NCI-H1417 (cell line): Measurements from ENCODE around the gene PTGES.
A peak's percentile ranks its signal among the peaks of the same experiment; 100 is the strongest.

Experiments
- DNase-seq, 3 experiments: peaks; one replicate each; lab custom pipeline; 2025; lab: John Stamatoyannopoulos, UW

Gene PTGES

DNA sequence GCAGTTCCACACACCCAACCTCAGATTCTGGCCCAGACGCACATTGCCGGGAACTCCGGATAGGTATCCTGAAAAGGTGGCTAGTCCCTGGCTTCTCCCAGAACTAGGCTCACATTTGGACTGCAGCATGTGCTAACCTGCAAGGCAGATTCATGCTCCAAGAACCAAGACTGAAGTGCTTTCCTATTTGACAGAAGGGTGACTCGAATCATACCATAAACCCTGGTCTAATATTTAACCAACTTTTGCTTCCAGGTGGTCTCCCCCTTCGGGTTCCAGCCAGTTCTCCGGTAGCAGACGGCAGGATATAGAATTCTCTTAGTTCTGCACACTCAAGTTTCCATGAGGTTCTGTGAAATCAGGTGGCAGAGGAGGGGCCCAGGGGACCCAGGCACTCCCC, 7.6 kb downstream of the PTGES start:
- DNase-seq, result no peak

GRCh38 chr9:129740666-129741464, 12.0 kb downstream of the PTGES start:
- no peak for DNase-seq

GRCh38 chr9:129740174-129740573, 12.7 kb downstream of the PTGES start:
- DNase-seq, result no peak

DNA sequence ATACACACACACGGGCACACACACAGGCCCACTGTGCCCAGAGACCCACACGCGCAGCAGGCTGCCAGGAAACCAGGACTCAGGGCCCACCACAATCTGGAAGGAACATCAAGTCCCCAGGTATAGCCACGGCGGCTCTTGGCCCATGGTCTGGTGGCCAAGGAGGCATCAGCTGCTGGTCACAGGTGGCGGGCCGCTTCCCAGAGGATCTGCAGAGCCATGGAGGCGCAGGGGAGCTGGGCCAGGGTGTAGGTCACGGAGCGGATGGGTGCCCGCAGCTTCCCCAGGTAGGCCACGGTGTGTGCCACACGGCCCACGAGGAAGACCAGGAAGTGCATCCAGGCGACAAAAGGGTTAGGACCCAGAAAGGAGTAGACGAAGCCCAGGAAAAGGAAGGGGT, 13.4 kb downstream of the PTGES start:
- no peak for DNase-seq

GRCh38 chr9:129737479-129738274, 15.2 kb downstream of the PTGES start:
- DNase-seq, result peak; percentile 62 to 88 (median 86)

DNA sequence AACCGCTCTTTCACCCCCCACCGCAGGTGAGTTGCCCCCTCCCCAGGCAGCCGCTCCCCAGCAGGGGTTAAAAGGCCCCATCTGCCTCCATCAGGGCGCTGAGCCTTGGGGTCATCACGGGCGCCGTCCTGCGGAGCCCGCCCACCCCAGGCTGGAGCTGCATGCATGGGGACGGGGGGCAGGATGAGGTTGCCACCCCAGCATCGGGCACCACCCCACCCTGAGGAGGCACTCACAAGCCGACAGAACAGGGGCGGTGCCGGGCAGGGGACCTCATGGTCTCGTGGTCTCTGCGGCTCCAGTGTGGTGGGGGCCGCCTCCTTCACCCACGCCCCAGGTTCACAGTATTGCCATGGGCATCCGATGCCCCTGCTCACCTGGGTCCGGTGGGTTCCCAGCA, 16.5 kb downstream of the PTGES start:
- no peak for DNase-seq

GRCh38 chr9:129735546-129735945, 17.3 kb downstream of the PTGES start:
- DNase-seq, result no peak

GRCh38 chr9:129733632-129733953, 19.2 kb downstream of the PTGES start:
- no peak for DNase-seq

- no peak for DNase-seq
Observed at GRCh38 chr9:129732946-129733631, 19.8 kb downstream of the PTGES start.

DNA sequence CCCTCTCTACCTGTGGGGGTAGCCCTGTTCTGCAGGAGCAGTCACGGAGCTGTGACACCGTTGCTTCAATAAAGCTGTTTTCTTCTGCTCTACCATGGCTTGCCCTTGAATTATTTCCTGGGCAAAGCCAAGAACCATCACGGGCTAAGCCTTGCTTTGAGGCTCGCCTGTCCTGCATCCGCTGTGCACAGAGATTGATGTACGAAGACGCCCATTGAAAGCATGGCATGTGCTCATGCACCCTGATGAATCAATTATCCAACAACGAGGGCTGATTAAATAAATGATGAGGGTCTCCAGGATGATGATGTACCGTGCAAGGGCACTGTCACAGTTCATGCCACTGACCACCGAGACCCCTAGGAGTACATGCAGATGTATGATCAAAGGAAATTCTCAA, 20.7 kb downstream of the PTGES start:
- peak in 1 of 3 experiments; percentile 31 for DNase-seq

DNA sequence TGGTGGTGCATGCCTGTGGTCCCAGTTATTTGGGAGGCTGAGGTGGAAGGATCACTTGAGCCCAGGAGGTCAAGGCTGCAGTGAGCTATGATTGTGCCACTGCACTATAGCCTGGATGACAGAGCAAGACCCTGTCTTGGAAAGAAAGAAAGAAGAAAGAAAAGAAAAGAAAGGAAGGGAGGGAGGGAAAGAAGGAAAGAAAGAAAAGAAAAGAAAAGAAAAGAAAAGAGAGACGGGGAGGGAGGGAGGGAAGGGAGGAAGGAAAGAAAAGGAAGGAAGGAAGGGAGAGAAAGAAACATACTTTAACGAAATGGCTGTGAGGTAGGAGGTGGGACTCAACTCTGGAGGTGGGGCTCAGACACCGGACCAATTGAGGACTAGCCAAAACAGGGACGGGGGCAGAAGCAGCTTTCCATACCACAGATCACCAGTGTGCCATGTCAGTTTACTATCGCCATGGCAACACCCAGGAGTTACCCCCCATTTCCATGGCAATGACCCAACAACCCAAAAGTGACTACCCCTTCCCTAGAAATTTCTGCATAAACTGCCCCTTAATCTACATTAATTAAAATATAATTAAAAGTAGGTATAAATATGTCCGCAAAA, 21.3 kb downstream of the PTGES start:
- DNase-seq, result no peak

- DNase-seq, result no peak
Observed at GRCh38 chr9:129728744-129729143, 24.1 kb downstream of the PTGES start.

DNA sequence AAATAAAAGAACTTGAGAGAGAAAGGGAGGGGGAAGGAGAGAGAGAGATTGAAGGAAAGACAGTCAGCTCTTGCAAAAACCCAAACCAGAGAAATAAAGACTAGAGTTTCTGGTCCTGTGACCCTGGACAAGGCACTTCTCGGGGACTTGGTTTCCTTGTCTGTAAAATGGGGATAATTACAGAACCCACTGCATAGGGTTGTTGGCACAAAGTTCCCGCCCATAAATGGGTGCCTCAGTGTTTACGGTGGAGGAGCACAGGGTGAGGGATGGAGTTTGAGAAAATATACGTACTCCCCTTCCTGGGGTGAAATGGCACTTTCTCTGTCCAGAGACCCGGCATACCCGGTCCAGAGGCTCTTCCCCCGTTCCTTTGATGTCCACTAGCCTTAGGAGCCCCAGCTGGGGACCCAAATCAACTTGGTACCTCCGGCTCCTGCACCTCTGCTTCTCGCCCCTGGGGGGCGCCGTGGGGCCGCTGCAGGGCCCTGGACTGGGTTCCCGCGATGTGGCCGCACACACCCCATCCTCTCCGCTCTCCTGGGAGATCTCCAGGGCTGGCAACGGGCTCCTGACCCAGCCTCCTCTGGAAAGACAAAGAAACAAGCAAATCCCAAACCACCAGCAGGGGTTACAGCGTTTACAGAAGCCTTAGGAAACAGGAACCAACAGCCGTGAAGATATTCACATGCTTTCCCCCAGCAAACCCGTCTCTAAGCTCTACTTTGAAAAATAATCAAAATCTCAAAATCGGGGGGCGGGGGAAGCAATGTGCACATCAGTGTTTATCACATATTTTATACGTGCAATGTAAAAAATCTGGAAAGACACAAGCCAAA, 26.3 kb downstream of the PTGES start:
- DNase-seq, result peak; percentile 16 to 71 (median 56)

DNA sequence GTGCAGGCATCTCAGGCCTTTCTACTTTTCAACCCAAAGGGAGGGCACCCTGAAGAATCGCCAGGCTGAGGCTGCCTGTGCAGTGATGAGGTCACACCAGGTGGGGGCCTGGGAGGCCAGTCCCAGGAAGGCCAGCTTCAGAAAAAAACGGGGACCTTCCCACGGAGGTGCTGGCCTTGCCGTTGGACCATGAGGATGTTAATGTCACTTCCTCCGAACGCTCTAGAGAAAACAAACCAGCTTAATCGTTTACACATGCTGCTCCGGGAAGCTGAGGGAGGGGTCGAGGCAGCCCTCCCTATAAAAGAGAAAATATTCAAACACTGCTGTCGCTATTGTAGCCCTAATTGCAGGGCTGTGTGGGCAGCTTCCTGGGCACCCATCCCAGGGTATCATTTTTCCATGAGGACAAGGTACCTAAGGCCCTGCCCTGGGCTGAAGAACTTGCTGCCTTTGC, 27.0 kb downstream of the PTGES start:
- DNase-seq, result peak in 2 of 3 experiments; percentile 28 to 63

DNA sequence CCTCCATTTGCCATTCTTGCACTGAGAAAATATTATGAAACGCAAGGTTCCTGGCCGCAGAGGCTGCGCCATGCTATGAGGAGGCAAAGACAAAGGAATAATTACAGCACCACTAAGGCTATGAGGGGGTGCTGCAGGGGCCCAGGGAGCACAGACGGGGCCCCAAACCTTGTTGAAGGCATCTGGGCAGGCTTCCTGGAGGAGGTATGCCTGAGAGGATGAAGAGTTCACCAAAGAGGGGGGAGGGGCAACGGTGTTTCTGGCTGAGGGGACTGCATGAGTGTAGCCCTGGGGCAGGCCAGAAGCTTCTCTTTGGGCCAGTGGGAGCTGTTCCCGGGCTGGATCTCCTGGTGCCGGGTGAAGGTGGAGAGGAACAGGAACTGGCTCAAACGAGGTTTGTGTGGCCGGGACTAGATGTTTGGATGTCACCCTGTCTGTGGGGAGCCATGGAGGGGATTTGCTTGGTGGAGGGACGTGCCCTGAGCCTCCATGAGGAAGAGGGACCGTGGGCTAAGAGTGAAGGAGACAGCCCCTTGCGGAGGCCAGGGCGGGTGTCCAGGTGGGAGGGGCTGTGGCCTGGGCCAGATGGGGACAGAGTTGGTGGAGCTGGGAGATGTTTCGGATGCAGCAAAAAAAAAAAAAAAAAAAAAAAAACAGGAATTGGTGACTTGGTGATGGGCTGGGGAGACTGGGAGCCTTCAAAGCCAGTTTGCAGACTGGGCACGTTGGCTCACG, 28.2 kb downstream of the PTGES start:
- DNase-seq, result no peak

- no peak for DNase-seq
Observed at GRCh38 chr9:129722913-129723312, 29.9 kb downstream of the PTGES start.

GRCh38 chr9:129720865-129721545, 31.8 kb downstream of the PTGES start:
- DNase-seq, result no peak

- DNase-seq, result no peak
Observed at GRCh38 chr9:129720181-129720864, 32.5 kb downstream of the PTGES start.

DNA sequence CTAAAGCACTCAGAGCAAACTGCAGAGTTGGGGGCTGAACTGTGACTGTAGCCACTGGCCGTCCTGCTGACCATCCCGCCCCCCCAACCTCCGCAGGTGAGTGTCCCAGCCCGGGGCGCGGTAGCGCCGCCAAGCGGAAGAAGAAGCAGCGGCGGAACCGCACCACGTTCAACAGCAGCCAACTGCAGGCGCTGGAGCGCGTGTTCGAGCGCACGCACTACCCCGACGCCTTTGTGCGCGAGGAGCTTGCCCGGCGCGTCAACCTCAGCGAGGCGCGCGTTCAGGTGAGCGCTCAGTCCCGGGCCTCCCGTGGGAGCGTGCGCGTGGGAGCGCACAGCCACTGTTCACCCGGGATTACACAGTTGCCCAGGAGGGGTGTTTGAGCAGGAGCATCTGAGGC, 33.7 kb downstream of the PTGES start:
- DNase-seq, result no peak
